ENCODE measurements around the gene ZIK1.

Gene ZIK1

DNA sequence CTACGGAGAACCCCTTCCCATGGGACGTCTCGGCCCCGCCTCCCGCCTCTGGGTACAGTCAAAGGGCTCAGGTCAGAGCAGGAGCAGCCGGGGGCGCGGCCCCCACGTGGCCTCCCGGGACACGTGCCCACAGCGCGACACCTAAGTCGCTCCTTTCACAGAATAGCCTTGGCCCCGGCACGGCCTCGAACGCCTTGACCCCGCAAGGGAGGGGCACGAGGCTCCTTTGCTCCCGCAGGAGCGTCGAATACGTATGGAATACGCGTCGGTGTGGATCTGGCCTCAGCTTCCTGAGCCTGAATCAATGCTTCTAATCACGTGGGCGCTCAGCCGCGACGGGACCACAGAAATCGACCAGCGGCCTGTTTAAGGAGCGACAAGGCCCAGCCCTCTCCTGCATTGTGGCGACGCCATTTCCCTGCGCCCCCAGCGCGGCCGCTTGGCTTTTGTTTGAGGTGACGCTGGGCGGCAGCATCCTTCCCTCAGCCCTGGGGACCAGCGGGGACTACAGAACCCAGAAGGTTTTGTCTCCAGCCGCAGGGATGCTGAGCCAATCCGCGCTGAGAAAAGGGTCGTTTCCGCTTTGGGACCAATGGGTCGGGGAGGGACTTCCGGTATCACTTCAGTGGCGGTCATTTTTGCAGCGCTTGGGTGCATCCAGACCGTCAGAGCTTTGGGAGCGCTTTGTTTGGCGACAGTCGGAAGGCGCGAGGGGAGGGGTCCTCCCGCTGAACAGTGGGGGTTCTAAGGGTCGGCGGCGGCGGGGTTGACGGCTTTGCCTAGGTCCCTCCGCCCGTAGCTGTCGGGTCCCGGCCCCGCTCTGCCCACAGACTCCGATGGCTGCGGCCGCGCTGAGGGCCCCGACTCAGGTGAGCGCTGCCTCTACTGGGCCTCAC, at the start of gene ZIK1:
ZIK1 (plus strand) TSS at position 625 of the 896 bp plus-strand sequence; CDS start at position 837, 212 bp downstream.
- peak; percentile 85 for DNase-seq

- DNase-seq, result no peak
Measured at GRCh38 chr19:57537953-57538547, 45.9 kb upstream of the ZIK1 start.

DNA sequence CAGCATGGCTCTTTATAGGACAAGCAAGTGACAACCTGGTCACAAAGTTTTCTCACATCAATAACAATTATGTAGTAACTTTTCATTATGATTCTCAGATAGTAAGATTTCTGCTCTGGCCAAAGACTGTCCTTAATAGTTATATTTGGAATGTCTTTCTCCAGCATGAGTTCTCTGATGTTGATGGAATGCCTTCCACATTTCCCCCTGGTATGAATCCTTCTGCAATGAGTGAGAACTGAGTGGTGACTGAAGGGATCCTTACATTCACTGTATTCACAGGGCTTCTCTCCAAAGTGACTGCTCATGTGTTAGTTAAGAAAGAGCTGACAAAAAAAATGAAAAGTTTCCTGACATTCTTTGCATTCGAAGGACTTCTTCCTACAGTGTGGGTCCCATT, 37.4 kb upstream of the ZIK1 start:
- no peak for DNase-seq

DNA sequence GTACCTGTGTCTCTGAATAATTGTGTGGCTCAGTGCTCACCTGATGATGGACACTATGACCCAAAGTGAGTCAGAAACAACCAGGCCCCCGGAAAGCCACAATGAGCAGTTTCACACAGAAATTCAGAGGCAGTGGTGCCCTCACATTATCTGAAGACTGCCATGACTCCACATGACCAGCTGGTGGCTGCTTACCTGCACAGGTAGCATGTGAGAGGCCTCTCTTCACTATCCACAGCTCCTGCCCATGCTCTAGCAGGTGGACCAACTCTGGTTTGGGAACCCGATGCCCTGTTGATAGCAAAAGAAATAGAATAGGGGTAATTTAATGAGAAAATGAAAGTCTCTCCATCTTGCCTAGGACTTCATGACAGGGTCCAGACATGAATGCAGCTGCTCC, 31.5 kb upstream of the ZIK1 start:
- DNase-seq, result no peak

DNA sequence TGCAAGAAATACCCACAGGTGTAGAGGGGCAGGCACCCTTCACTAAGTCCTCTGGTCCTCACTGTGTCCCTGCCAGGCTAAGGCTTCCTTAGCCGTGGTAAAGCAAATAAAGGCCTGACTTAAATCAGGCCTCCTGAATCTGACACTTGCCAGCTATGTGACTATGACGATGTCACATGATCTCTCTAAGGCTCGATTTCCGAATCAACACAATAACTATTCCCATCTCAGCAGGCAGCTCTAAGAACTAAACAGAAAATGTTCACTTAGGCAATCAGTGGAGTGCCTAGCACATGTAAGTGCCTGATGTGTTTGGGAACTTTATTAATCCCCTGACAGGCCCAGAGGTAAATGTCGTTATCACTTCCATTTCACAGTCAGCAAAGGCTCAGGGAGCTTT, 26.3 kb upstream of the ZIK1 start:
- DNase-seq, result no peak

GRCh38 chr19:57558525-57558924, 25.4 kb upstream of the ZIK1 start:
- no peak for DNase-seq

GRCh38 chr19:57559008-57559403, 24.9 kb upstream of the ZIK1 start:
- DNase-seq, result no peak

GRCh38 chr19:57559404-57560025, 24.4 kb upstream of the ZIK1 start, which contains the start of gene ZNF550:
TSS of gene ZNF550 (minus strand) at chr19:57559863. CDS start at chr19:57559682, 181 bp downstream.
- DNase-seq, result peak; percentile 90

- no peak for DNase-seq
Measured at GRCh38 chr19:57560049-57560491, 23.9 kb upstream of the ZIK1 start.

GRCh38 chr19:57563547-57563946, 20.4 kb upstream of the ZIK1 start:
- no peak for DNase-seq

GRCh38 chr19:57566396-57567265, 17.3 kb upstream of the ZIK1 start:
- peak; percentile 48 for DNase-seq

DNA sequence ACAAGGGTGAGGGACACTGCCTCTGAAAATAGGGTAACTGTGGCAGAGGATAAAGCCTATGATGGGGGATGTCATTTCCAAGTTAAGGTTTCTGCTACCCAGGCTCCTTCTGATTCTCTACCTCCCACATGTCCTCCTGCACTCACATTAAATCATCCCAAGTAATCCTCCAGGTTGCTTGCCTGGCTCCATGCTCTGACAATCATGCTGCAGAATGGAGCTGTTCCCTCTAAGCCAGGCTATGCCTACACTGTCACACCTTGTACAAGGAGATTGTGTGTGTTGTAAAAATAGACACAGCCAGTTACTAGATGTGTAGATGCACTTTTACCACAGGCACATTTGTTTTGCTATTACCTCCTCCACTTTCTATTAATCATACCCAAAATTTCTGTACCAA, 13.2 kb upstream of the ZIK1 start:
- DNase-seq, result no peak

GRCh38 chr19:57572415-57572947, 11.5 kb upstream of the ZIK1 start:
- DNase-seq, result no peak

DNA sequence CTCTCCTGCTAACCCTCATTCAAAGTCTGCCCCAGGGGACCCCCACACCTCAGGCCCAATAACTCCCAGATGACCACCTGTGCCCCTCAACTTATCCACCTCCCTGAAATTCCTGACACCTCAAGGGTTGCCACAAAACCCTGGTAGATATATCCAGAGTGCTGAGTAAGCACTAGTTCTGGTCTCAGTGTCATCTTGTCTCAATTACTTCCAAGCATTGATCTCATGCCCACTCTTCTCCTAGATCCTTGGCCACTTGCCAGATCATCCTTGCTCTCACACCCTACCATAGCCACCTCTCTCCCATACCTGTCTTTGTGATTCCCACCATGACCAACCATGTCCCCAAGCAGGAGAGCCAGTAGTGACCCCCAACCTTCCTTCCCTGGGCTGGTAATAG, 7.3 kb upstream of the ZIK1 start:
- DNase-seq, result no peak

DNA sequence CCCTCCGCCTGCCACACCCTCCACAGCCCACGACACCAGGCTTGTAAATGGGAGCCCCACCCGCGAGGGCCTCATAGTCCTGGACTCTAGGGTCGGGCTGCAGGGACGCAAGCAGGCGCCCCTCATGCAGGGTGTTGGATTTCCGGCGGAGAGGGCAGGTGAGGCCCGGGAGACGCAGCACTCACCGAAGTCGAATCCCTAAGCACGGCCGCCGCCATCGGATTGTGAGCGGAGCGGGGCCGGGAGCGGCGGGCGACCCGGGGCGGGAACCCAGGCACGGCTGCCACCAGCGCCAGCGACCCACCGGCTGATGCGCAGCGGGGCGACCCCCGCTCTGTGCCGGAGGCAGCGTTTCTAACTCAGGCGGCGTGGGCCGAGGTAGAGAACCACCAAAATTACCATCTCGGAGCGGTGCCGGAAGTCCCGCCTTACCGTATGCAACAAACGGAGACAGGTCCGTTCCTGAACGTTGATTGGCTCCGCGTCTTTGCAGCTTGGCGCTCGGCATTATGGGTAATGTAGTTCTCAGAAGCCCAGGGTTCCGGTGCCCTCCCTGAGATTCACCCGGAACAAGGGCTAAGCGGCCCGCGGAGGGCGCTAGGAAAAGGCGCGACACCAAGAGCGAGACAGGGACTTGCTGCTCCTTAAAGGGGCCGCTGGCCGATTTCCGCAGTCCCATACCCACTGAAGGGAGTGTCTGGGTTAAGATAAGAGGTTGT, 5.3 kb upstream of the ZIK1 start, which contains the start of gene ZNF416:
ZNF416 (minus strand) TSS at position 425 of the 719 bp plus-strand sequence; CDS start at position 218, 207 bp downstream.
- peak; percentile 100 for DNase-seq

DNA sequence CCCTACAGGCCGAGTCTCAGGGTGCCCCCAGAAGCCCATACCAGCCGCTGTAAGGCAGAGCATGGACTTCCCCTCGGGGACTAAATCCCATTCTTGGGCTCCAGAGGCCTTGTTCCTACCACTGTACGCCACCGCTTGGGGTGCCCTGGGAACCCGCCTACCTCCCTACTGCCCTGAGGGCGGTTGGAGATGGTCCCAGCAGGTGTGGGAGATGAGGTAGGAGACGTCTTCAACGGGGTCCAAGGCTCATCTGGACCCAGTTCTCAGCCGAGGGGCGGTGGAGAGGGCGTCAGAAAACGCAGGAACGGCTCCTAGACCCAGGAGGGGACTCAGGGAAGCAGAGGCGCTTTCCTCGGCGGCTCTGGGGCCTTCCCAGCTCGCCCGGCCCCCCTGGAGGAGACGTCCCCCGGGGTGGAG, 833 bp upstream of the ZIK1 start:
- DNase-seq, result no peak

GRCh38 chr19:57587529-57587928, 3.6 kb downstream of the ZIK1 start:
- DNase-seq, result no peak

GRCh38 chr19:57599377-57599760, 15.4 kb downstream of the ZIK1 start:
- no peak for DNase-seq

GRCh38 chr19:57599761-57600383, 15.9 kb downstream of the ZIK1 start, which contains the start of gene ZNF530:
TSS of gene ZNF530 (plus strand) at chr19:57599885. CDS start at chr19:57604346, 4,461 bp downstream.
- peak; percentile 95 for DNase-seq

DNA sequence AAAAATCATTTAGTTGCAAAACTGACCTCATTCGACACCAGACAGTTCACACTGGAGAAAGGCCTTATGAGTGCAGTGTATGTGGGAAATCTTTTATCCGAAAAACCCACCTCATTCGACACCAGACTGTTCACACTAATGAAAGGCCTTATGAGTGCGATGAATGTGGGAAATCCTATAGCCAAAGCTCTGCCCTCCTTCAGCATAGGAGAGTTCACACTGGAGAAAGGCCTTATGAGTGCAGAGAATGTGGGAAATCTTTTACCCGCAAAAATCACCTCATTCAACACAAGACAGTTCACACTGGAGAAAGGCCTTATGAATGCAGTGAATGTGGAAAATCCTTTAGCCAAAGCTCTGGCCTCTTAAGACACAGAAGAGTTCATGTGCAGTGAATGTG, 23.0 kb downstream of the ZIK1 start:
- DNase-seq, result no peak

GRCh38 chr19:57611113-57611512, 27.2 kb downstream of the ZIK1 start:
- DNase-seq, result no peak
